ENCODE results near the gene MSANTD2. TPM values are rescaled to one million over a fixed set of nuclear protein-coding genes. Genes with fewer than 3 reads are reported as not detected.

The MSANTD2 gene
- total RNA-seq, 1 donor from 2014 or later, result 11.3 TPM

- DNase-seq (ENCODE audit: low spot score), result no peak
Measured at GRCh38 chr11:124754710-124755109, 45.5 kb downstream of the MSANTD2 start.

- DNase-seq (ENCODE audit: low spot score), result no peak
Measured at GRCh38 chr11:124754309-124754708, 45.9 kb downstream of the MSANTD2 start.

GRCh38 chr11:124753624-124754023 is 46.6 kb downstream of the MSANTD2 start:
- no peak for DNase-seq (ENCODE audit: low spot score)

GRCh38 chr11:124753205-124753604 is 47.0 kb downstream of the MSANTD2 start:
- DNase-seq (ENCODE audit: low spot score), result no peak

GRCh38 chr11:124752471-124753102 is 47.6 kb downstream of the MSANTD2 start:
- no peak for DNase-seq (ENCODE audit: low spot score)

- DNase-seq (ENCODE audit: low spot score), result no peak
Measured at GRCh38 chr11:124751741-124752470, 48.3 kb downstream of the MSANTD2 start, which contains the start of gene VSIG2. Gene VSIG2, minus strand, starts transcription at chr11:124752255. Its CDS starts 118 bp downstream, at chr11:124752137.

- no peak for DNase-seq (ENCODE audit: low spot score)
Measured at GRCh38 chr11:124751391-124751740, 48.8 kb downstream of the MSANTD2 start.

GRCh38 chr11:124749912-124750311 is 50.3 kb downstream of the MSANTD2 start:
- DNase-seq (ENCODE audit: low spot score), result no peak

GRCh38 chr11:124748481-124749343 is 51.5 kb downstream of the MSANTD2 start:
- no peak for DNase-seq (ENCODE audit: low spot score)

GRCh38 chr11:124748100-124748418 is 52.1 kb downstream of the MSANTD2 start:
- DNase-seq (ENCODE audit: low spot score), result no peak

- DNase-seq (ENCODE audit: low spot score), result no peak
Measured at GRCh38 chr11:124747406-124748099, 52.7 kb downstream of the MSANTD2 start.

- no peak for DNase-seq (ENCODE audit: low spot score)
Measured at GRCh38 chr11:124746621-124747243, 53.5 kb downstream of the MSANTD2 start.

- DNase-seq (ENCODE audit: low spot score), result no peak
Measured at GRCh38 chr11:124745835-124746620, 54.2 kb downstream of the MSANTD2 start.

- DNase-seq (ENCODE audit: low spot score), result no peak
Measured at GRCh38 chr11:124745270-124745834, 54.9 kb downstream of the MSANTD2 start.

- no peak for DNase-seq (ENCODE audit: low spot score)
Measured at GRCh38 chr11:124743050-124743449, 57.2 kb downstream of the MSANTD2 start.

GRCh38 chr11:124742555-124742954 is 57.7 kb downstream of the MSANTD2 start:
- DNase-seq (ENCODE audit: low spot score), result no peak

- DNase-seq (ENCODE audit: low spot score), result no peak
Measured at GRCh38 chr11:124740277-124740882, 59.8 kb downstream of the MSANTD2 start.

- no peak for DNase-seq (ENCODE audit: low spot score)
Measured at GRCh38 chr11:124739479-124740276, 60.5 kb downstream of the MSANTD2 start, which contains the start of gene NRGN. Gene NRGN, plus strand, starts transcription at chr11:124739942. Its CDS starts 143 bp downstream, at chr11:124740085.
